Thyroid gland (tissue), 4 donors: Measurements from ENCODE around the gene PAX3.

Experiments
- CTCF ChIP-seq, 6 experiments: fragments of 200-600 bp in 3 of 6; fragments of 450-650 bp in 3 of 6; sonication (generic) in 3 of 6; IDR thresholded peaks; one replicate each; pipeline ENCODE4 v1.5.1; 2016 to 2019; ENCODE audit warnings: antibody characterized with exemption in 6 of 6, mild to moderate bottlenecking in 2 of 6, inconsistent platforms in 1 of 6, moderate library complexity in 1 of 6
- POLR2A ChIP-seq, 2 donors: fragments of 450-650 bp; IDR thresholded peaks; one replicate each; pipeline ENCODE4 v1.6.1; 2017; ENCODE audit warnings: antibody characterized with exemption in 2 of 2, mild to moderate bottlenecking in 2 of 2, moderate library complexity in 1 of 2

- TF ChIP-seq CTCF (IDR thresholded peaks at IDR 0.05): no peak
- no peak for TF ChIP-seq POLR2A (IDR thresholded peaks at IDR 0.05)
Observed at GRCh38 chr2:222281506-222281905, 17.3 kb downstream of the PAX3 start.
